HG03342 (cell line): ENCODE results near the gene SHISA9.

Source experiments
- ATAC-seq: cut with Tn5 transposase; IDR thresholded peaks from one replicate; pipeline ENCODE4 v1.9.1; 2021; ENCODE audit warnings: mild to moderate bottlenecking, moderate library complexity; ENCODE audit not compliant: unreplicated experiment

The SHISA9 gene

DNA sequence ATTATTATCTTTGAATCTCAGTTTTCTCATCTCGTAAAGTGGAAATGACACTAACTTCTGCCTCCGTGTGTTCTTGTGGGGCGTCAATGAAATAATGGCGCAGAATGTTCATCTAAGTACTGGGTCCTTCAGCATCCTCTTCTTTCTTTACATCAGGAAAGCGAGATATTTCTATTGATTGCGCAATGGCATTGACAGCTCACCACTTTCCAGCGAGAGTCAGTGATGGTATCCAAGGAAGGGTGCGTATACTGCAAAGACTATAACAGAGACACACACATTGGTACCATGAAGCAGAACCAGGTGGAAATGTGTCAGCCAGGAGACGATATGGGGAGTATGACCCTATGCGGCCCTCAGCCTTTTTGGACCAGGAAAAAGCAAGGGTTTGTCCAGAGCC, 162.1 kb downstream of the SHISA9 start:
- ATAC-seq = no peak

- ATAC-seq = no peak
Observed at GRCh38 chr16:13064821-13065220, 163.4 kb downstream of the SHISA9 start.

GRCh38 chr16:13067648-13068047, 166.2 kb downstream of the SHISA9 start:
- ATAC-seq = no peak

DNA sequence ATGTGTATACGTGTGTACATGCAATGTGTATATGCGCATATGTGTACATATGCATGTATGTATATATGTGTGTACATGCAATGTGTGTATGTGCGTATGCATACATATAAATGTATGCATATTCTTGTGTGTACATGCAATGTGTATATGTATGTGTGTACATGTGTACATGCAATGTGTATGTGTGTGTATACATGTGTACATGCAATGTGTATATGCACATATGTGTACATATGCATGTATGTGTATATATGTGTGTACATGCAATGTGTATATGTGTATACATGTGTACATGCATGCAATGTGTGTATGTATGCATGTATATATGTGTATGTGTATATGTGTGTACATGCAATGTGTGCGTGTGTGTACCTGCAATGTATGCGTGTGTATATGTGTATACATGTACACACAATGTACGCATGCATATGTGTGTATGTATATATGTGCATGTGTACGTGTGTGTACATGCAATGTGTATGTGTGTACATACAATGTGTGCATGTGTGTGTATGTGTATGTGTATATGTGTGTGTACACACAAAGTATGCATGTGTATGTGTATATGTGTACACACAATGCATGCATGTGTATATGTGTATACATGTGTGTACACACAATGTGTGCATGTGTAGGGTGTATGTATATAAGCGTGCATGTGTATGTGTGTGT, 167.7 kb downstream of the SHISA9 start:
- no peak for ATAC-seq

DNA sequence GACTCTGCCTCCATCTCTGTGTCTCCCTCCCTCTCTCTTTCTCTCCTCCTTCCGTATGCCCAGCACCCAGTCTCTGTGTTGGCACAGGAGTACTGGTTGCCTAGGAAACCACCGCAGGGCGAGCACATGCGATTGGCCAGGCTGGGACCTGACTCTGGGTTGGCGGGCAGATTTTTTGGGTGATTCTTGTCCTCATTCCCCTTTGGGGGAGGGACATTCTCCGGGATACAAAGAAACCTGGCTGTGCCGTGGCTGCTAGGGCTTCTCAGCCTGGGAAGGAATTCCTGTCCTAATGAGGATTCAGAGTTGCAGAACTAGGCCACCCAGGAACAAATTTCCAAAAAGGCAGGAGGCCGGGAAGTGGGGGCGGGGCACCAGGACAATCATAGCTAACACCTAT, 168.9 kb downstream of the SHISA9 start:
- ATAC-seq = no peak

GRCh38 chr16:13076878-13077277, 175.5 kb downstream of the SHISA9 start:
- no peak for ATAC-seq

DNA sequence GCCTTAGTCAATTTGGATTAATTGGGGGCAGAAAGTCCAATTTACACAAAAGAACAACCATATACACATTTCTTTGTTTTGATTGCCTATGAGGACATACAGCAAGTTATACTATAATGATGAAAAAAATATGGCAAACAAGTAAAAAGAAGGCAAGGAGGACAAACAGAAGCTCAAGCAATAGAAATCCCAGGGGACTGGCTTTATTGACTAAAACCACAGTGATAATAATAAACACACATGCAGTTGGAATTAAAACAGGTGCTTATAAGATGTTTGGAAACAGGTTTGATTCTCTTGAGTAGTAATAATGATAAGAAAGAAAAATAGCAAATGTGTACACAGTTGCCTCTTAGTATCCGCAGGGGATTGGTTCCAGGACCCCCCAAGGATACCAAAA, 176.4 kb downstream of the SHISA9 start:
- ATAC-seq = no peak

- ATAC-seq = no peak
Observed at GRCh38 chr16:13080531-13080930, 179.1 kb downstream of the SHISA9 start.

- no peak for ATAC-seq
Observed at GRCh38 chr16:13081825-13082331, 180.5 kb downstream of the SHISA9 start.

GRCh38 chr16:13083681-13084080, 182.3 kb downstream of the SHISA9 start:
- no peak for ATAC-seq

GRCh38 chr16:13084331-13084730, 182.9 kb downstream of the SHISA9 start:
- no peak for ATAC-seq

DNA sequence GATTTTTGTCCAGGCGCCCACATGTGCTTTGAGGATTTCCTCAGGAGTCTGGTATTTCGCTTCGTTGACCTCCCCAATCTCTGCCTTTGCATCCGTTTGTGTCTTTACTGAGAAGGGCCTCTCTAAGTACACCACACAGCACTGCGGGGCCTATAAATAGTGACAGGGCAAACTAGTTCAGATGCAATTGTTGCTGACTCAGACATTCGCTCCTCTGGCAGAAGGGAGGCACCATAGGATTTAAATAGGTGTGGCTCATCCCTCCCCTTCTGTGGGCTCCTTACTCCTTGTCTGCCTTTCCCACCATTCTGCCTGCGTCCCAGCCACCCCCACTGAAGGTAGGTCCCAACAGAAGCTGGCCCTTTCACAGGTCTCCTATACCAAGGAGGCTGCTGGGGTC, 192.3 kb downstream of the SHISA9 start:
- ATAC-seq = no peak

- no peak for ATAC-seq
Observed at GRCh38 chr16:13095061-13095460, 193.7 kb downstream of the SHISA9 start.

DNA sequence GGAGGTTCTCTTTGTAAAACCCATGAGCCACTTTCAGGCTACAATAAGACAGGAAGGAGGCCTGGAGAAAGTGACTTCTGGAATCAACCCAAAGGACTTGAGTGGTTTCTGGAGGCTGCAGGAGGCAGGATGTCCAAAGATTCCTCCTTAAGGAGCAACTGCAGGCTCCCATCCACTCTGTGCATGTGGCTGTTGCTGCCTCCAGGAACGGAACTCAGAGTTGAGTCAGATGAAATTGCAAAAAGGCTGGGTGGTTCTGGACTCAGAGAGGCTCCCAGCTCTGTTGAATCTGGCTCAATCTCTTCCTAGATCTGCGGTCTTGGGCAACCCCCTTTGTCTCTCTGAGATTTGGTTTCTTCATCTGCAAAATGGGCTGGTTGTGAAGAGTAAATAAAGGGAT, 197.1 kb downstream of the SHISA9 start:
- ATAC-seq = no peak

- ATAC-seq = no peak
Observed at GRCh38 chr16:13099822-13100221, 198.4 kb downstream of the SHISA9 start.

- ATAC-seq = no peak
Observed at GRCh38 chr16:13100970-13101369, 199.6 kb downstream of the SHISA9 start.

- no peak for ATAC-seq
Observed at GRCh38 chr16:13101828-13102227, 200.4 kb downstream of the SHISA9 start.

GRCh38 chr16:13102401-13102800, 201.0 kb downstream of the SHISA9 start:
- no peak for ATAC-seq

GRCh38 chr16:13103831-13104530, 202.6 kb downstream of the SHISA9 start:
- no peak for ATAC-seq

DNA sequence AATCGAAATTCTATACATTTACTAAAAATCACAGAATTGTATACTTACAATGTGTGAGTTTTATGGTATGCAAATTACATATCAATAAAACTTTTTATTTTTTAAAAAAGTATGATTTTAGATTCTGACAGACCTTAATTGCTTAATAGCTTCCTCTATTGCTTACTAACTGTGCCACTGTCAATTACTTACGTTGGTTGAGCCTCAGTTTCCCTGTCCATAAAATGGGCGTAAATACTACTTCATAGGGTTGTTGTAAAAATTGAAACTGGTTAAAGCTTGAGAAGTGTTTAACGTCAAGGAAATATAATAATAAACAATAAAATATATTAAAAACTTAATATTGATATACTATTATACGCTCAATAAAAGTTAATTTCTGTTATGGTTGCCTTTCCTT, 203.4 kb downstream of the SHISA9 start:
- ATAC-seq = no peak

GRCh38 chr16:13105427-13105826, 204.0 kb downstream of the SHISA9 start:
- no peak for ATAC-seq

DNA sequence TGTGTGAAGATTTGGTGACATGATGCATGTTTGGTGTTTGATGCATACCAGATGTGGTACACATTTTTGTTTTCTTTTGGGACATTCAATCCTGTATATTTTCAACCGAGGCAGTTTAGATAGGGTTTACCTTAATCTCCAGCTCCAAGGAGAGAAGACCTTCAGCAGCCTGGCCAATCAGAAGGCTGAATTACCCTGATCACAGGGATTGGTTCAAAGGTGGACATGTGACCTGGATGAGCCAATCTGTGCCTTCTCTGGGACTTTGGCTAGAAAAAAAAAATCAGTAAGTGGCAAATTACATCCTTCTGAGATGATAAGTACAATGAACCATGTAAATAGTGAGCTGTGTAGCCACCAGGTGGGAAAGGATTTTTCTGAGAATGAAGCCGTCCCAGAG, 205.1 kb downstream of the SHISA9 start:
- no peak for ATAC-seq

DNA sequence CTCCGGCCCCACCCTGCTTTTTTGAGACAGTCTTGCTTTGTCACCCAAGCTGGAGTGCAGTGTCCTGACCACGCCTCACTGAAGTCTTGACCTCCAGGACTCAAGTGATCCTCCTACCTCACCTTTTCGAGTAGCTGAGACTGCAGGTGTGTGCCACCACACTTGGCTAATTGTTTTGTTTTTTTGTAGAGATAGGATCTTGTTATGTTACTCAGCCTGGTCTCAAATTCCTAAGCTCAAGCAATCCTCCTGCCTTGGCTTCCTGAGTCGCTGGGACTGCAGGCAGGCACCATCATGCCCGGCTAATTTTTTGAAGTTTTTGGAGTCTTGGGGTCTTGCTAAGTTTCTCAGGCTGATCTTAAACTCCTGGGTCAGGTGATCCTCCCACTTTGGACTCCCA, 206.7 kb downstream of the SHISA9 start:
- no peak for ATAC-seq
